Endothelial cell of umbilical vein (primary cell): Measurements from ENCODE around the gene SEMA7A. TPM values are rescaled to one million over a fixed set of nuclear protein-coding genes. Genes with fewer than 3 reads are reported as not detected.

Experiments
- BruUV-seq: library from RNA; stranded (reverse); fragments of 400-500 nt; replicated peaks from 2 replicates; lab custom pipeline; 2021; lab: Mats Ljungman, UMichigan
- CTCF ChIA-PET: fragments of 300-600, 350-600 bp; sonication (Branson Sonifier 250); formaldehyde crosslinking; loops from one replicate; lab custom pipeline; 2021; ENCODE audit warnings: antibody characterized with exemption, inconsistent platforms; lab: Charles Lee
- POLR2A ChIA-PET: fragments of 300-600, 350-600 bp; sonication (Branson Sonifier 250); formaldehyde crosslinking; loops from one replicate; lab custom pipeline; 2021; ENCODE audit warnings: antibody characterized with exemption, inconsistent platforms; lab: Charles Lee
- DNase-seq: peaks from one replicate; pipeline ENCODE4 v3.0.0-alpha.2; 2011; ENCODE audit warnings: low read depth, low spot score
- FAIRE-seq: peaks from 2 replicates; lab custom pipeline; 2011; peaks lifted over from hg19 to GRCh38; lab: Jason Lieb, UNC
- H2AFZ ChIP-seq: 2 replicates; pipeline ENCODE4 v1.6.0; 2012; ENCODE audit warnings: low read depth, low read length, control low read depth, inconsistent platforms
- H3K27ac ChIP-seq: 2 replicates; pipeline ENCODE4 v1.5.1; 2011; ENCODE audit warnings: low read depth, mild to moderate bottlenecking, control low read depth, low read length, moderate library complexity; ENCODE audit not compliant: insufficient read depth
- H3K27me3 ChIP-seq, 2 experiments: 2 replicates each; pipeline versions ENCODE4 v1.6.0 to v1.6.1; 2011; ENCODE audit warnings: low read length in 2 of 2, mixed read lengths in 1 of 2; ENCODE audit not compliant: control insufficient read depth in 2 of 2, insufficient read depth in 2 of 2
- H3K36me3 ChIP-seq, 2 experiments: 2 replicates in 1 of 2; 3 replicates in 1 of 2; pipeline ENCODE4 v1.5.1; 2011; ENCODE audit warnings: low read length in 2 of 2, mild to moderate bottlenecking in 1 of 2, moderate library complexity in 1 of 2; ENCODE audit not compliant: control insufficient read depth in 2 of 2, insufficient read depth in 2 of 2; ENCODE audit errors: extremely low read depth in 1 of 2
- H3K4me1 ChIP-seq: 3 replicates; pipeline ENCODE4 v1.5.1; 2011; ENCODE audit warnings: mild to moderate bottlenecking, low read length; ENCODE audit not compliant: control insufficient read depth, insufficient read depth; ENCODE audit errors: extremely low read depth
- H3K4me2 ChIP-seq: 2 replicates; pipeline ENCODE4 v1.6.1; 2011; ENCODE audit warnings: low read length, control low read depth, mixed read lengths; ENCODE audit not compliant: insufficient read depth
- H3K4me3 ChIP-seq, 3 experiments: fragments of 200-600 bp in 1 of 3; sonication (generic), shearing (Covaris generic) in 1 of 3; replicated peaks in 1 of 3; 2 replicates each; pipeline ENCODE4 v1.5.1; 2011 to 2016; ENCODE audit warnings: control low read depth in 3 of 3, low read length in 3 of 3, mild to moderate bottlenecking in 2 of 3, inconsistent platforms in 1 of 3, low read depth in 1 of 3, moderate library complexity in 1 of 3; ENCODE audit not compliant: insufficient read depth in 1 of 3
- H3K79me2 ChIP-seq: 2 replicates; pipeline ENCODE4 v1.6.0; 2012; ENCODE audit warnings: low read length, inconsistent platforms; ENCODE audit not compliant: control insufficient read depth, insufficient read depth
- H3K9ac ChIP-seq: replicated peaks from 2 replicates; pipeline ENCODE3; 2011; ENCODE audit warnings: low read length, control low read depth; ENCODE audit not compliant: insufficient read depth; ENCODE audit errors: extremely low read depth
- H3K9me1 ChIP-seq: replicated peaks from 3 replicates; pipeline ENCODE4 v1.6.0; 2011; ENCODE audit warnings: mild to moderate bottlenecking, low read length; ENCODE audit not compliant: control insufficient read depth, insufficient read depth; ENCODE audit errors: extremely low read depth
- H3K9me3 ChIP-seq: replicated peaks from 2 replicates; pipeline ENCODE4 v1.5.1; 2012; ENCODE audit warnings: low read length, inconsistent platforms; ENCODE audit not compliant: control insufficient read depth, insufficient read depth
- H4K20me1 ChIP-seq: replicated peaks from 2 replicates; pipeline ENCODE3; 2011; ENCODE audit warnings: mild to moderate bottlenecking, low read length; ENCODE audit not compliant: control insufficient read depth, insufficient read depth; ENCODE audit errors: extremely low read depth
- EZH2 ChIP-seq: IDR thresholded peaks from 2 replicates; pipeline ENCODE4 v1.6.1; 2012; ENCODE audit warnings: borderline replicate concordance, low read depth, mild to moderate bottlenecking, moderate library complexity, low read length, inconsistent platforms; ENCODE audit not compliant: severe bottlenecking
- FOS ChIP-seq: IDR thresholded peaks from 2 replicates; pipeline ENCODE4 v1.6.1; 2011; ENCODE audit warnings: mild to moderate bottlenecking, low read length, moderate library complexity, borderline replicate concordance; ENCODE audit not compliant: insufficient read depth
- GATA2 ChIP-seq: IDR thresholded peaks from 2 replicates; pipeline ENCODE4 v1.7.0; 2011; ENCODE audit warnings: low read depth, mild to moderate bottlenecking, moderate library complexity, mixed read lengths, low read length; ENCODE audit not compliant: insufficient read length, insufficient read depth
- JUN ChIP-seq: IDR thresholded peaks from 2 replicates; pipeline ENCODE4 v1.6.1; 2011; ENCODE audit warnings: borderline replicate concordance, low read depth; ENCODE audit not compliant: insufficient read length, insufficient read depth
- MYC ChIP-seq: IDR thresholded peaks from one replicate; pipeline ENCODE4 v1.6.1; 2011; ENCODE audit warnings: mild to moderate bottlenecking, low read depth, low read length
- POLR2A ChIP-seq: IDR thresholded peaks from 2 replicates; pipeline ENCODE4 v1.6.1; 2012; ENCODE audit warnings: low read depth, mild to moderate bottlenecking, control low read depth, low read length
- POLR2AphosphoS5 ChIP-seq: IDR thresholded peaks from 2 replicates; pipeline ENCODE4 v1.6.1; 2012; ENCODE audit warnings: low read depth, mild to moderate bottlenecking, control low read depth, low read length, moderate library complexity; ENCODE audit not compliant: insufficient read depth
- dilution Hi-C: fragments of 300-500 bp; cut with MboI; formaldehyde crosslinking; loops from one replicate; pipeline ENCODE4 v1.15.0; 2019; ENCODE audit warnings: low sequenced_read_pairs; ENCODE audit not compliant: extremely low pct_ligation_motif_present
- intact Hi-C: fragments of 100-400 bp; cut with micrococcal nuclease; formaldehyde crosslinking; loops from one replicate; pipeline ENCODE4 v1.10.0; 2022
- polyA plus RNA-seq, 4 experiments: library from polyadenylated mRNA; depleted of rRNA in 3 of 4; stranded (reverse) in 3 of 4; unstranded in 1 of 4; fragments of >200 nt; gene quantifications; 2 replicates each; pipeline versions ENCODE4 v1.2.1 to v1.2.3, GENCODE V29; 2011 to 2012; ENCODE audit warnings: missing spikeins in 1 of 4
- total RNA-seq: library from RNA; stranded (reverse); gene quantifications from 2 replicates; pipeline ENCODE4 v1.2.3, GENCODE V29; 2021
- TF ChIP-seq, protein P1 (sequence below): IDR thresholded peaks from 2 replicates; pipeline ENCODE4 v1.6.1; 2011; ENCODE audit not compliant: insufficient read depth, insufficient read length
- TF ChIP-seq, protein P2 (sequence below), 2 donors: IDR thresholded peaks; 1 replicate in 1 of 2; 2 replicates in 1 of 2; pipeline ENCODE4 v1.5.1; 2011; ENCODE audit warnings: low read length in 2 of 2, mild to moderate bottlenecking in 2 of 2, moderate library complexity in 2 of 2, control low read depth in 1 of 2, inconsistent platforms in 1 of 2, low read depth in 1 of 2; ENCODE audit not compliant: insufficient read depth in 1 of 2; ENCODE audit errors: extremely low read depth in 1 of 2

SEMA7A gene
- total and polyA plus RNA-seq, 2 donors (not counting 3 experiments of a cell fraction or from before 2014, with no cell fraction given), result 1.7 to 2.0 TPM

DNA sequence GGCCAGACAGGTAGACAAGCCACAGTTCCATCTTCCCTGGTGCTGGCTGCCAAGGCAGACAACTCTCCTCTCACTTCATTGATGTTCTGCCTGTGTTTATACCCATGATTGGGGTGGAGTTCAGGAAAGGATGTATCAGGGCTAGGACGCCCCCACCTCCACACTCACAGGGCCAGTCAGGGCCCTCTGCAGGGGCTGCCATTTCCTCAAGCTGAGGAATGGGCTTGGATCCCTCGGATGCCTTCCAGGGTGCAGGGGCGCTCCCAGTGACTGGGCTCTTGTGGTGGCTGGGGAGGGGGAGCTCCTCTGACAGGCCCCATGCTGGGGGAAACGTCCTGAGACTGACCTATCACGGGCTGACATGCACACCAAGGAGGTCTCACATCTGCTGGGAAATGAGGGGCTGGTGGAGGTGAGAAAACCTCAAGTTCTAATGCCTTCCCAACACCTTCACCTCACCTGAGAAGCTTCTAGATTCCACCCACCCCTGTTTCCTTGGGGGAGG, 31.4 kb downstream of the SEMA7A start:
- dilution Hi-C loops, result no loop called here
- CTCF ChIA-PET, result interaction anchor here (0.8 to 1.9 kb wide), 6 partner anchors 9 to 34 kb away, joined by 3 to 7 read pairs (median 4); no protein-coding TSS in a partner anchor
- POLR2A ChIA-PET, result interaction anchor here (0.5 kb wide), 1 partner anchor 17 kb away, joined by 3 read pairs; no protein-coding TSS in a partner anchor

More for the DNA sequence above, 31.4 kb downstream of the SEMA7A start:
- no peaks in the 10 kb centered on the region for H4K20me1 ChIP-seq
- no peak overlapping the region for H3K4me2 ChIP-seq
- no peaks in the 10 kb centered on the region for H3K79me2 ChIP-seq
- no peak overlapping the region for H3K9ac ChIP-seq
- H3K27me3 ChIP-seq, result peaks cover 0 to 17% of the 10 kb centered on the region in 2 experiments
- BruUV-seq, result no TSS peak
- FAIRE-seq (no peak), DNase-seq (no peak)
- peaks cover 6% of the 10 kb centered on the region for H3K4me1 ChIP-seq
- no peak overlapping the region for H2AFZ ChIP-seq
- TF ChIP-seq, protein P1, sequence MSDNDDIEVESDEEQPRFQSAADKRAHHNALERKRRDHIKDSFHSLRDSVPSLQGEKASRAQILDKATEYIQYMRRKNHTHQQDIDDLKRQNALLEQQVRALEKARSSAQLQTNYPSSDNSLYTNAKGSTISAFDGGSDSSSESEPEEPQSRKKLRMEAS, result no peak
- TF ChIP-seq, protein P2, sequence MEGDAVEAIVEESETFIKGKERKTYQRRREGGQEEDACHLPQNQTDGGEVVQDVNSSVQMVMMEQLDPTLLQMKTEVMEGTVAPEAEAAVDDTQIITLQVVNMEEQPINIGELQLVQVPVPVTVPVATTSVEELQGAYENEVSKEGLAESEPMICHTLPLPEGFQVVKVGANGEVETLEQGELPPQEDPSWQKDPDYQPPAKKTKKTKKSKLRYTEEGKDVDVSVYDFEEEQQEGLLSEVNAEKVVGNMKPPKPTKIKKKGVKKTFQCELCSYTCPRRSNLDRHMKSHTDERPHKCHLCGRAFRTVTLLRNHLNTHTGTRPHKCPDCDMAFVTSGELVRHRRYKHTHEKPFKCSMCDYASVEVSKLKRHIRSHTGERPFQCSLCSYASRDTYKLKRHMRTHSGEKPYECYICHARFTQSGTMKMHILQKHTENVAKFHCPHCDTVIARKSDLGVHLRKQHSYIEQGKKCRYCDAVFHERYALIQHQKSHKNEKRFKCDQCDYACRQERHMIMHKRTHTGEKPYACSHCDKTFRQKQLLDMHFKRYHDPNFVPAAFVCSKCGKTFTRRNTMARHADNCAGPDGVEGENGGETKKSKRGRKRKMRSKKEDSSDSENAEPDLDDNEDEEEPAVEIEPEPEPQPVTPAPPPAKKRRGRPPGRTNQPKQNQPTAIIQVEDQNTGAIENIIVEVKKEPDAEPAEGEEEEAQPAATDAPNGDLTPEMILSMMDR (IDR thresholded peaks at IDR 0.05; ENCODE audit: extremely low read depth in 1 of 2, insufficient read depth in 1 of 2, low read depth in 1 of 2, low read length in 2 of 2), result no peak
- TF ChIP-seq EZH2, result no peak
- no peak for TF ChIP-seq JUN
- no peak for TF ChIP-seq POLR2A
- no peak for TF ChIP-seq MYC
- TF ChIP-seq POLR2AphosphoS5, result no peak
- TF ChIP-seq FOS, result no peak
- no peak for TF ChIP-seq GATA2
- no peaks in the 10 kb centered on the region for H3K9me1 ChIP-seq
- intact Hi-C loops, result loop anchor here (2.0 kb wide), 1 partner anchor 20 kb away; no protein-coding TSS in a partner anchor
- H3K36me3 ChIP-seq, result no peaks in the 10 kb centered on the region
- H3K4me3 ChIP-seq, result no peak overlapping the region
- H3K27ac ChIP-seq, result no peak overlapping the region
- no peaks in the 10 kb centered on the region for H3K9me3 ChIP-seq
